ENCODE data around the gene ST6GAL1. TPM values are rescaled to one million over a fixed set of nuclear protein-coding genes. Genes with fewer than 3 reads are reported as not detected.

ST6GAL1 gene
- total and polyA plus RNA-seq, 10 of the 15 experiments (the other 5 are each of a cell fraction or from before 2014, with no cell fraction given) = 74.2 to 248 (median 149) TPM

- Histone ChIP-seq H3K4me2 (ENCODE audit: control insufficient read depth, insufficient read depth) (no peak overlapping the region), H2AFZ (ENCODE audit: control insufficient read depth, low read depth, low read length) (no peak overlapping the region), H3K27me3 (replicated peaks in 1 of 2; ENCODE audit: control insufficient read depth in 2 of 2, insufficient read depth in 2 of 2, low read length in 1 of 2) (0 out of 4 replicates have a peak, but pooled peaks cover 0 to 3% of the 10 kb centered on the region in 2 experiments), H3K9me3 (replicated peaks; ENCODE audit: control insufficient read depth, insufficient read depth, low read length) (no peaks in the 10 kb centered on the region), H3K36me3 (ENCODE audit: control insufficient read depth in 2 of 2, insufficient read depth in 2 of 2, low read length in 1 of 2) (no peaks in the 10 kb centered on the region), H3K4me3 (no peak overlapping the region), H3K4me1 (ENCODE audit: control insufficient read depth, insufficient read depth, low read length) (no peaks in the 10 kb centered on the region), H3K9ac (ENCODE audit: control insufficient read depth, insufficient read depth, low read length) (no peak overlapping the region), H3K27ac (ENCODE audit: control insufficient read depth, insufficient read depth) (no peak overlapping the region), H3K79me2 (ENCODE audit: control insufficient read depth, insufficient read depth, low read length) (no peaks in the 10 kb centered on the region), H4K20me1 (ENCODE audit: control insufficient read depth, insufficient read depth) (no peaks in the 10 kb centered on the region)
- DNase-seq (ENCODE audit: low read depth, low spot score) (no peak), ATAC-seq (no peak), FAIRE-seq (no peak)
- SMC1A ChIA-PET (ENCODE audit: uncharacterized antibody, unreplicated experiment) = interaction anchor here (1.0 kb wide), 1 partner anchor 795 kb away, joined by 3 read pairs; no protein-coding TSS in a partner anchor
- WGBS (ENCODE audit: insufficient coverage, insufficient replicate concordance, low lambda C conversion rate, missing lambda C conversion rate) = 40% methylated on average over 5 of the region's 5 CpGs
- POLR2A ChIA-PET = no interaction called here
- RAD21 ChIA-PET (ENCODE audit: unreplicated experiment) = no interaction called here
- in situ Hi-C loops (cut with MboI) (no loop called here), intact Hi-C loops (cut with micrococcal nuclease; ENCODE audit: unreplicated experiment) (no loop called here)
- BruUV-seq (replicated peaks) = no TSS peak
- CTCF ChIA-PET = no interaction called here
- TF ChIP-seq SIN3A (IDR thresholded peaks at IDR 0.05; ENCODE audit: low read depth, low read length) (no peak), LARP7 (IDR thresholded peaks at IDR 0.05) (no peak), EP300 (IDR thresholded peaks at IDR 0.05; ENCODE audit: borderline replicate concordance in 1 of 2, control insufficient read depth in 1 of 2, low read depth in 2 of 2, low read length in 2 of 2) (no peak), CEBPZ (IDR thresholded peaks at IDR 0.05; ENCODE audit: low read depth, low read length) (no peak), BCL3 (IDR thresholded peaks at IDR 0.05; ENCODE audit: borderline replicate concordance, insufficient read depth, low read depth, low read length, poor library complexity, severe bottlenecking) (no peak), YBX1 (IDR thresholded peaks at IDR 0.05) (no peak), CBX5 (IDR thresholded peaks at IDR 0.05; ENCODE audit: low read depth) (no peak), ZSCAN29 (IDR thresholded peaks at IDR 0.05) (no peak), SPI1 (IDR thresholded peaks at IDR 0.05; ENCODE audit: borderline replicate concordance, insufficient read depth, low read depth, low read length) (no peak), ESRRA (IDR thresholded peaks at IDR 0.05; ENCODE audit: low read length) (no peak), STAT1 (conservative IDR thresholded peaks at IDR 0.05) (no peak), CREB1 (IDR thresholded peaks at IDR 0.05; ENCODE audit: low read depth) (no peak), ZNF207 (IDR thresholded peaks at IDR 0.05; ENCODE audit: borderline replicate concordance) (no peak), USF2 (IDR thresholded peaks at IDR 0.05; ENCODE audit: borderline replicate concordance, low read depth, low read length) (no peak), GATAD2B (conservative IDR thresholded peaks at IDR 0.05; ENCODE audit: low read depth) (no peak), CREM (IDR thresholded peaks at IDR 0.05; ENCODE audit: low read depth) (no peak), BACH1 (IDR thresholded peaks at IDR 0.05; ENCODE audit: borderline replicate concordance) (no peak)
Observed at GRCh38 chr3:186895406-186895805, 34.9 kb upstream of the ST6GAL1 start.

Measured in GM12878 (cell line).